IPS DF 6.9 (cell line): ENCODE measurements around the gene FAT2.

ENCODE experiments used
- DNase-seq: peaks from one replicate; pipeline ENCODE4 v3.0.0-alpha.2; 2013; ENCODE audit warnings: low read depth, low spot score
- H3K27ac ChIP-seq: one replicate; pipeline ENCODE4 v1.5.1; 2013; ENCODE audit warnings: low read length, control low read depth
- H3K27me3 ChIP-seq: 2 replicates; pipeline ENCODE4 v1.6.1; 2013; ENCODE audit warnings: mild to moderate bottlenecking, low read length; ENCODE audit not compliant: control insufficient read depth, insufficient read depth
- H3K36me3 ChIP-seq: 2 replicates; pipeline ENCODE4 v1.6.1; 2013; ENCODE audit warnings: low read length; ENCODE audit not compliant: control insufficient read depth, insufficient read depth
- H3K4me1 ChIP-seq: 2 replicates; pipeline ENCODE4 v1.6.1; 2013; ENCODE audit warnings: low read length; ENCODE audit not compliant: control insufficient read depth, insufficient read depth
- H3K4me3 ChIP-seq: 2 replicates; pipeline ENCODE4 v1.5.1; 2013; ENCODE audit warnings: mild to moderate bottlenecking, low read length
- H3K9me3 ChIP-seq: 2 replicates; pipeline ENCODE4 v1.6.1; 2013; ENCODE audit warnings: low read length, inconsistent platforms; ENCODE audit not compliant: control insufficient read depth, insufficient read depth
- WGBS: extraction: QIAGEN DNeasy Blood & Tissue Kit; methylation state at CpG from one replicate; pipeline ENCODE4 v1.1.7; 2013; ENCODE audit warnings: mixed read lengths, missing lambda C conversion rate; ENCODE audit not compliant: insufficient read length, insufficient coverage; 5-methylcytosine and 5-hydroxymethylcytosine counted together

Gene FAT2, protein sequence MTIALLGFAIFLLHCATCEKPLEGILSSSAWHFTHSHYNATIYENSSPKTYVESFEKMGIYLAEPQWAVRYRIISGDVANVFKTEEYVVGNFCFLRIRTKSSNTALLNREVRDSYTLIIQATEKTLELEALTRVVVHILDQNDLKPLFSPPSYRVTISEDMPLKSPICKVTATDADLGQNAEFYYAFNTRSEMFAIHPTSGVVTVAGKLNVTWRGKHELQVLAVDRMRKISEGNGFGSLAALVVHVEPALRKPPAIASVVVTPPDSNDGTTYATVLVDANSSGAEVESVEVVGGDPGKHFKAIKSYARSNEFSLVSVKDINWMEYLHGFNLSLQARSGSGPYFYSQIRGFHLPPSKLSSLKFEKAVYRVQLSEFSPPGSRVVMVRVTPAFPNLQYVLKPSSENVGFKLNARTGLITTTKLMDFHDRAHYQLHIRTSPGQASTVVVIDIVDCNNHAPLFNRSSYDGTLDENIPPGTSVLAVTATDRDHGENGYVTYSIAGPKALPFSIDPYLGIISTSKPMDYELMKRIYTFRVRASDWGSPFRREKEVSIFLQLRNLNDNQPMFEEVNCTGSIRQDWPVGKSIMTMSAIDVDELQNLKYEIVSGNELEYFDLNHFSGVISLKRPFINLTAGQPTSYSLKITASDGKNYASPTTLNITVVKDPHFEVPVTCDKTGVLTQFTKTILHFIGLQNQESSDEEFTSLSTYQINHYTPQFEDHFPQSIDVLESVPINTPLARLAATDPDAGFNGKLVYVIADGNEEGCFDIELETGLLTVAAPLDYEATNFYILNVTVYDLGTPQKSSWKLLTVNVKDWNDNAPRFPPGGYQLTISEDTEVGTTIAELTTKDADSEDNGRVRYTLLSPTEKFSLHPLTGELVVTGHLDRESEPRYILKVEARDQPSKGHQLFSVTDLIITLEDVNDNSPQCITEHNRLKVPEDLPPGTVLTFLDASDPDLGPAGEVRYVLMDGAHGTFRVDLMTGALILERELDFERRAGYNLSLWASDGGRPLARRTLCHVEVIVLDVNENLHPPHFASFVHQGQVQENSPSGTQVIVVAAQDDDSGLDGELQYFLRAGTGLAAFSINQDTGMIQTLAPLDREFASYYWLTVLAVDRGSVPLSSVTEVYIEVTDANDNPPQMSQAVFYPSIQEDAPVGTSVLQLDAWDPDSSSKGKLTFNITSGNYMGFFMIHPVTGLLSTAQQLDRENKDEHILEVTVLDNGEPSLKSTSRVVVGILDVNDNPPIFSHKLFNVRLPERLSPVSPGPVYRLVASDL (N-terminal part only)

DNA sequence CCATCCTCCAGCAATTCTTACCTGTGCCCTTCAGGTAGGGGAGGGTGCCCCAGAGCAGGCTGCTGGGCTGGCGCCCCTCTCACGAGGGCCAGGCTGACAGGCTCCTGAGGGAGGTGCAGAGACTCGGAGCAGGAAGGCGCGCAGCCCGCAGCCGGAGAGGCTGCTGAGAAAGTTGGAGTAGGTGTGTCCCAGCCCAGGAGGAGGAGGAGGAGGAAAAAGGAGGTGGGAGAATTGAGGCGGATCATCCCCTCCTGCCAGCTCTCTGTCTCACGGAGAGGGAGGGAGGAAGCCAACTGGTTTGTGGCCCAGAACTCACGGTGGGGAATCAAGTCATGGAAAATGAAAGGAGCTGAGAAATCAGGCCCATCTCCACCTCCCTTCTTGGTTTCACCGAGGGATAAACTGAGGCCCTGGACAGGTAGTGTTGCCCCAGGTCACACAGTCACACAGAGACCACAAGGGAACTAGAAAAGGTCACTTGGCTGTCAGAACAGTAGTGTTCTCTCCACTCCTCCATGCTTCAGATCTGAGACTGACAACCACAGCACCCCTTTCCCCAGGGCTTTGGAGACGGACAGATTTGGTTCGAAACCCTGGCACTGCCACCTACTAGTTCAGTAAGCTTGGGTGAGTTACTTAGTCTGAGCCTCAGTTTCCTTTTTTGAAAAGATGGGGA lies at the start of gene FAT2:
FAT2 (minus strand) TSS at position 188 of the 676 bp plus-strand sequence. CDS start 22,400 bp downstream, outside the sequence.
- Histone ChIP-seq H3K27me3 (no peaks in the 10 kb centered on the region), H3K4me1 (0 out of 2 replicates have a peak, but pooled peaks cover 4% of the 10 kb centered on the region), H3K27ac (no peak within 1 kb of the TSS), H3K4me3 (no peak within 1 kb of the TSS), H3K36me3 (no peaks in the 10 kb centered on the region), H3K9me3 (no peaks in the 10 kb centered on the region)
- no CpG with 5 or more reads among the region's 13 CpGs for WGBS
- DNase-seq = no peak

GRCh38 chr5:151638619-151639018 lies 47.5 kb upstream of the FAT2 start:
- WGBS = no CpG with 5 or more reads among the region's 4 CpGs
- Histone ChIP-seq H3K9me3 (no peaks in the 10 kb centered on the region), H3K27me3 (no peaks in the 10 kb centered on the region), H3K27ac (no peak overlapping the region), H3K4me3 (no peak overlapping the region), H3K36me3 (no peaks in the 10 kb centered on the region), H3K4me1 (no peaks in the 10 kb centered on the region)
- no peak for DNase-seq

GRCh38 chr5:151637676-151638075 lies 46.5 kb upstream of the FAT2 start:
- no peak for DNase-seq
- Histone ChIP-seq H3K27ac (no peak overlapping the region), H3K36me3 (no peaks in the 10 kb centered on the region), H3K4me3 (no peak overlapping the region), H3K27me3 (no peaks in the 10 kb centered on the region), H3K4me1 (no peaks in the 10 kb centered on the region), H3K9me3 (no peaks in the 10 kb centered on the region)
- WGBS = no CpG with 5 or more reads among the region's 5 CpGs

GRCh38 chr5:151633892-151634291 lies 42.8 kb upstream of the FAT2 start:
- Histone ChIP-seq H3K4me1 (no peaks in the 10 kb centered on the region), H3K9me3 (no peaks in the 10 kb centered on the region), H3K4me3 (no peak overlapping the region), H3K27ac (no peak overlapping the region), H3K27me3 (no peaks in the 10 kb centered on the region), H3K36me3 (no peaks in the 10 kb centered on the region)
- WGBS = no CpG with 5 or more reads among the region's 1 CpG
- no peak for DNase-seq

DNA sequence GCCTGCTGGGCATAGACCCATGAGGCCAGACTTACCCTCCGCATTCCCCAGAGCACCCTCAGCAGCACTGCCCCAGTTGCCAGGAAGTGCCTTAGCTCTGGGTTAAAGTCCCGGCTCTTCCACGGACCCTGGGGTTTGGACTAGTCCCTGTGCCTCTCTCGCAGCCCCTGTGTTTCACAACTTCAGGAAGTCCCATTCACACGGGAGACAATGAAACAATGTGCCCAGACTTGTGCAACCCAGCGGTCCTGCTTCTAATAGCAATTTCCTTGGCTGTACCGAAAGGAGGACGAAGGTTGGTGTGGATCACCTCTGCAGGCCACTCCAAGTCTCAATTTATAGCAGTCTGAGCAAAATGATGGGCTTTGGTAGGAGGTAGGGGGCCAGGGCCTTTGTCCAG lies 41.8 kb upstream of the FAT2 start:
- Histone ChIP-seq H3K4me3 (no peak overlapping the region), H3K9me3 (no peaks in the 10 kb centered on the region), H3K4me1 (no peaks in the 10 kb centered on the region), H3K36me3 (no peaks in the 10 kb centered on the region), H3K27me3 (no peaks in the 10 kb centered on the region), H3K27ac (no peak overlapping the region)
- no peak for DNase-seq
- WGBS = no CpG with 5 or more reads among the region's 8 CpGs

GRCh38 chr5:151632524-151632923 lies 41.4 kb upstream of the FAT2 start:
- Histone ChIP-seq H3K4me3 (no peak overlapping the region), H3K9me3 (no peaks in the 10 kb centered on the region), H3K27me3 (no peaks in the 10 kb centered on the region), H3K27ac (no peak overlapping the region), H3K4me1 (no peaks in the 10 kb centered on the region), H3K36me3 (no peaks in the 10 kb centered on the region)
- no peak for DNase-seq
- no CpG with 5 or more reads among the region's 15 CpGs for WGBS

- WGBS = no CpG with 5 or more reads among the region's 5 CpGs
- H3K36me3 ChIP-seq = no peaks in the 10 kb centered on the region
- no peaks in the 10 kb centered on the region for H3K27me3 ChIP-seq
- no peak overlapping the region for H3K27ac ChIP-seq
- no peak overlapping the region for H3K4me3 ChIP-seq
- no peaks in the 10 kb centered on the region for H3K4me1 ChIP-seq
- no peaks in the 10 kb centered on the region for H3K9me3 ChIP-seq
- no peak for DNase-seq
Observed at GRCh38 chr5:151631941-151632340, 40.8 kb upstream of the FAT2 start.

GRCh38 chr5:151630088-151630487 lies 39.0 kb upstream of the FAT2 start:
- no peak for DNase-seq
- Histone ChIP-seq H3K27me3 (no peaks in the 10 kb centered on the region), H3K4me3 (no peak overlapping the region), H3K36me3 (no peaks in the 10 kb centered on the region), H3K27ac (no peak overlapping the region), H3K4me1 (no peaks in the 10 kb centered on the region), H3K9me3 (no peaks in the 10 kb centered on the region)

DNA sequence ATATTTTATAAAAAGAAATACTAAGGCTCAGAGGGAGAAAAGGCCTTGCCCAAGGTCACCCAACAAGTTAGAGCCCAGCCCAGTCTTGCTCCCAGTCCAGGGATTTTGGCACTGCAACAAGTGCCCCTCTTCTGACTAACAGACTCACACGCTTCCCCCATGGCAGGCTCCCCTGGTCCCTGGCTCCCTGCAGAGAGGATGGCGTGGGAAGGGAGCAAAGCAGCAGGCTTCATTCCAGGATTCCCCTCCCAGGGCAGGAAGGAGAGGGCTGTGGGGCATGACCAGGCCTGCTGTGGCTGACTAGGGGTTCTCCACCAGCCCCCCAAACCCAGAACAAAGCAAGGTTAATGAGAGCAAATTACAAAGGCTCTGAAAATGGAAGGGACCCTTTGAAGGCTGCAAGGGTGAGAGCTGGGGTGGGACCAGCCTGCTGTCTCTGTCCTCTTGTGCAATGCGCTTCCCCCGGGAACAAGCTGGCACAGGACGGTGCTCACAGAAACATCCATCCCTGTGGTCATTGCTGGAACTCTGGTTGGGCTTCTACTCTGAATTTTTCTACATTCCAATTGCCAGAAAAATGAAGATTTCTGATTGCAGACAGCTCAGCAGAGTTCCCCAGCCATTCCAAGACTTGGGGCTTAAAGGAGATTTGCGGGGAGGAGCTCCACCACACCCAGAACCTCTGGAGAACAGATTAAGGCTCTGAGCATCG lies 37.1 kb upstream of the FAT2 start:
- no CpG with 5 or more reads among the region's 7 CpGs for WGBS
- no peaks in the 10 kb centered on the region for H3K36me3 ChIP-seq
- no peaks in the 10 kb centered on the region for H3K27me3 ChIP-seq
- no peak for DNase-seq
- H3K9me3 ChIP-seq = no peaks in the 10 kb centered on the region
- no peak overlapping the region for H3K27ac ChIP-seq
- H3K4me3 ChIP-seq = no peak overlapping the region
- no peaks in the 10 kb centered on the region for H3K4me1 ChIP-seq
